ENCODE measurements around the gene FRAS1. TPM values are rescaled to one million over a fixed set of nuclear protein-coding genes. Genes with fewer than 3 reads are reported as not detected.

Gene FRAS1
- total and polyA plus RNA-seq, 11 donors = 0.57 to 13.4 (median 3.2) TPM

DNA sequence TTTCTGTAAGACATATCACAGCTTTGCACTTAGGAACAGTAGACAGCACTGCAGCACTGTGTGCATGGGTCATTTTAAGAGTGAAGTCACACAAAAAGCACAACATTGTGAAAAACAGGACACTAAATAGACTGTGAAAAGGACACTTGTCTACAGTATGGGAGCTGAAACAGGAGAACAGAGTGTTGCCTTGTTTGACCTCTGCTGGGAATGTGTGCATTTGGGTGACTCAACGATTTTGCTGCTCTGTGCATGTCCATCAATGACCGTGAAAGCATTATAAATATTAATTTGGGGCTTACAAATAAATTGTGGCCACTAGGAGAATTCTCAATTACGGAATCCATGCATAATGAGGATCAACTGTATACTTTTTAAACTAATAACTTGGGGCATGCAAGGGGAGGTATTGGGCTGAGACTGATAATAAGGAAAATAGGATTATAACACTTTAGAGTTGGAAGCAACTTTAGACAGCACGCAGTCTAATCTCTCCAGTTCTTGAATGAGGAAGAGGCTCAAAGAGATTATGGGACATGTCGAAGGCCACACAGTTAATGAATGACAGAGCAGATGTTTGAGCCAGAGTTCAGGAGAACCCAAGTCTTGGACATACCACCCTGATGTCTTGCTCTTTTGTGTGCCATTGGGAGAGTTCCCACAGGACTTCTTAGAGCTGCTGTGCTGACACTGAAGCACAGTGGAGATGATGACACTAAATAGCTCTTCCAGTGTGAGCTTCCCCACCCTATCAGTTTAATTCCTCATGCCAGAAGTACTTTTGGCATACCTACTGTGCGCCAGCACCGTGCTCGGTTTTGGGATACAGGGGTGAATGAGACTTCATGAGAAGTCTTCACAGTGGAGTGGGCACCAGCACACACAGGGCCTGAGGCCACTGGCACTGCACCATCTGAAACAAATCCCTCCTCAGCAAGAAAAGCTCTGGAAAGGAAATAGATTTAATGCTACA, 79.3 kb downstream of the FRAS1 start:
- Histone ChIP-seq H3K36me3 (no peaks in the 10 kb centered on the region), H3K27ac (no peak overlapping the region), H3K4me1 (peaks cover 0 to 2% (median 0%) of the 10 kb centered on the region in 12 donors), H3K9me3 (no peaks in the 10 kb centered on the region), H3K4me3 (no peak overlapping the region), H3K27me3 (no peaks in the 10 kb centered on the region)
- no peak for DNase-seq
- no peak for ATAC-seq
- intact Hi-C loops (cut with DNase I) = no loop called here
- WGBS, 4 donors = 81 to 87% (median 86%) methylated on average over 8 of the region's 8 CpGs
- TF ChIP-seq, protein P1, sequence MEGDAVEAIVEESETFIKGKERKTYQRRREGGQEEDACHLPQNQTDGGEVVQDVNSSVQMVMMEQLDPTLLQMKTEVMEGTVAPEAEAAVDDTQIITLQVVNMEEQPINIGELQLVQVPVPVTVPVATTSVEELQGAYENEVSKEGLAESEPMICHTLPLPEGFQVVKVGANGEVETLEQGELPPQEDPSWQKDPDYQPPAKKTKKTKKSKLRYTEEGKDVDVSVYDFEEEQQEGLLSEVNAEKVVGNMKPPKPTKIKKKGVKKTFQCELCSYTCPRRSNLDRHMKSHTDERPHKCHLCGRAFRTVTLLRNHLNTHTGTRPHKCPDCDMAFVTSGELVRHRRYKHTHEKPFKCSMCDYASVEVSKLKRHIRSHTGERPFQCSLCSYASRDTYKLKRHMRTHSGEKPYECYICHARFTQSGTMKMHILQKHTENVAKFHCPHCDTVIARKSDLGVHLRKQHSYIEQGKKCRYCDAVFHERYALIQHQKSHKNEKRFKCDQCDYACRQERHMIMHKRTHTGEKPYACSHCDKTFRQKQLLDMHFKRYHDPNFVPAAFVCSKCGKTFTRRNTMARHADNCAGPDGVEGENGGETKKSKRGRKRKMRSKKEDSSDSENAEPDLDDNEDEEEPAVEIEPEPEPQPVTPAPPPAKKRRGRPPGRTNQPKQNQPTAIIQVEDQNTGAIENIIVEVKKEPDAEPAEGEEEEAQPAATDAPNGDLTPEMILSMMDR (IDR thresholded peaks at IDR 0.05) = no peak
- no peak for TF ChIP-seq POLR2A (IDR thresholded peaks at IDR 0.05)

DNA sequence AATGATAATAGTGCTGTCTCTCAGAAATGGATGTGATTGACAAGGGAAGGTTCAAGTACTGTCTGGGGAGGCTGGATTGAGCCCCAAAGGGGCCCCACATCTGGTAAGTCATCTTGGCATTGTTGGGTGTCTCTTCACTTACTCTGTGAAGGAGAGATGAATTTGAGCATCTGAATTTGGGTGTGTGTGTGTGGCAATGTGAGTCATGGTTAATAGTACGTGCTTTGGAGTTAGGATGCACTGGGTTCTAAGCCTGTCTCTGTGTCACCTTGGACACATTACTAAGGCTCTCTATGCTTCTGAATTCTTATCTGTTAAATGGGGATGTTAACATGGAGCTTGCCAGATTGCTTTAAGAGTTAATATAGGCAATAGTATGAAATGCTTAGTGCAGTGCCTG, 80.4 kb downstream of the FRAS1 start:
- 90 to 100% (median 95%) methylated on average over 1 of the region's 1 CpG for WGBS, 4 donors
- intact Hi-C loops (cut with DNase I) = no loop called here
- no peak for DNase-seq

DNA sequence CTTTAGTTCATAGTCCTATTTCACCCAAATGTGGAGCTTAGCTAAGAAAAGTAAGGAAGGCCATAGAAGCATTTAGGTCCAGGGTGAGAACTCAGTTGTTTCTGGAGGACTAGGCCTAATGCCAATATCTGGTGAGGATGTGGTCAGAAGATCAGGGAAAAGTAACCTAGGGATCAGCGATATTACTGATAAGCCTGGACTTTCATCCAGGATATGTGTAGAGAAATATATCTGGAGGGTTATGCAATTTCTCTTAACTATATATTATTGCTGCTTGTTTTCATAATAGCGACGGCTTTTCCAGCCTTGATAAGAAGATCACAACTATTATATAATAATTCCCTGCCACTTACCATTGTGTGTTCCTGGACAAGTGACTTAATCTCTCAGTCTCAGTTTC, 81.1 kb downstream of the FRAS1 start:
- no peak for DNase-seq
- WGBS, 4 donors = 58 to 74% (median 66%) methylated on average over 3 of the region's 3 CpGs
- H3K27me3 ChIP-seq = no peaks in the 10 kb centered on the region
- intact Hi-C loops (cut with DNase I) = no loop called here
- H3K27ac ChIP-seq = no peak overlapping the region
- H3K36me3 ChIP-seq = no peaks in the 10 kb centered on the region
- no peak overlapping the region for H3K4me3 ChIP-seq
- no peaks in the 10 kb centered on the region for H3K4me1 ChIP-seq
- no peak for ATAC-seq
- TF ChIP-seq, protein P1 (IDR thresholded peaks at IDR 0.05) = no peak
- no peak for TF ChIP-seq POLR2A (IDR thresholded peaks at IDR 0.05)
- H3K9me3 ChIP-seq = no peaks in the 10 kb centered on the region

More for the DNA sequence above, 80.4 kb downstream of the FRAS1 start:
- TF ChIP-seq, protein P1 (IDR thresholded peaks at IDR 0.05) = no peak
- no peak overlapping the region for H3K4me3 ChIP-seq
- no peak overlapping the region for H3K27ac ChIP-seq
- no peaks in the 10 kb centered on the region for H3K36me3 ChIP-seq
- no peaks in the 10 kb centered on the region for H3K27me3 ChIP-seq
- H3K9me3 ChIP-seq = no peaks in the 10 kb centered on the region
- H3K4me1 ChIP-seq = no peaks in the 10 kb centered on the region
- ATAC-seq = no peak

DNA sequence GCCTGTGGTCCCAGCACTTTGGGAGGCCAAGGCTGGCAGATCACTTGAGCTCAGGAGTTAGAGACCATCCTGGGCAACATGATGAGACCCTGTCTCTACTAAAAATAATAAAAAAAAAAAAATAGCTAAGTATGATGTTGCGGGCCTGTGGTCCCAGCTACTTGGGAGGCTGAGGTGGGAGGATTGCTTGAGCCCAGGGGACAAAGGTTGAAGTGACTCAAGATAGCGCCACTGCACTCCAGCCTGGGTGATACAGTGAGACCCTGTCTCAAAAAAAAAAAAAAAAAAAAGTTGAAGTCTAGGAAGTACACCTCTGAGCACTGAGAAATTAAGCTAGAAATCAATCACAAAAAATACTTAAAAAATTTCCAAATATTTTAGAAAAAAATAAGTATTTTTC, 86.5 kb downstream of the FRAS1 start:
- ATAC-seq = no peak
- Histone ChIP-seq H3K9me3 (no peaks in the 10 kb centered on the region), H3K4me1 (no peaks in the 10 kb centered on the region), H3K4me3 (no peak overlapping the region), H3K27ac (no peak overlapping the region), H3K36me3 (no peaks in the 10 kb centered on the region), H3K27me3 (no peaks in the 10 kb centered on the region)
- TF ChIP-seq POLR2A (IDR thresholded peaks at IDR 0.05) = no peak
- TF ChIP-seq, protein P1 (IDR thresholded peaks at IDR 0.05) = no peak
- intact Hi-C loops (cut with DNase I) = no loop called here
- 94 to 100% (median 98%) methylated on average over 2 of the region's 2 CpGs for WGBS, 4 donors
- no peak for DNase-seq

All from heart left ventricle (tissue), 16 donors.